ENCODE measurements around the gene EFNA2.

DNA sequence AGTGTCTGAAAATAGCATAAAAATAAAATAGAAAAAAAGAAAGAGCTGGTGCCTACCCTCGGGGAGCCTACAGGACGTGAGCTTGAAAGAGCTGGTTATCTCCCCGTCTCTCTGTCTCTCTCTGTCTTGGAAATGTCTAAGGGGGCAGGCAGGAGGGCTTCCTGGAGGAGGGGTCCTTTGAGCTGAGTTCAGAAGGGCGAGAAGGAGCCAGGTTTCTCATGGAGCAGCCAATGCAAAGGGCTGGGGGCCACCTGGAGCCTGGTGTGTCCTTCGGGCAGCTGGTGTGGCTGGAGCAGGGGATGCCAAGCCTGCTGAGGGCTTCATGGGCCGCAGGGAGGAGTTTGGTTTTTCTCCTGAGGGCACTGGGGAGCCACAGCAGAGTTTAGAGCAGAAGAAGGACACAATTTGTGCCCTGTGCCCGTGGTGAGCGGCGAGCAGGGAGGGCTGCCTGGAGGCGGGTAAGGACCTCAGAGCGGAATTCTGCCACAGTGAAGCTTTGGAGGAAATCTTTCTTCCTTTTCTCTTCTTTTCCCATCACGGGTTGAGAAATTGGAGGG is 38.7 kb downstream of the EFNA2 start:
- TF ChIP-seq, protein P1, sequence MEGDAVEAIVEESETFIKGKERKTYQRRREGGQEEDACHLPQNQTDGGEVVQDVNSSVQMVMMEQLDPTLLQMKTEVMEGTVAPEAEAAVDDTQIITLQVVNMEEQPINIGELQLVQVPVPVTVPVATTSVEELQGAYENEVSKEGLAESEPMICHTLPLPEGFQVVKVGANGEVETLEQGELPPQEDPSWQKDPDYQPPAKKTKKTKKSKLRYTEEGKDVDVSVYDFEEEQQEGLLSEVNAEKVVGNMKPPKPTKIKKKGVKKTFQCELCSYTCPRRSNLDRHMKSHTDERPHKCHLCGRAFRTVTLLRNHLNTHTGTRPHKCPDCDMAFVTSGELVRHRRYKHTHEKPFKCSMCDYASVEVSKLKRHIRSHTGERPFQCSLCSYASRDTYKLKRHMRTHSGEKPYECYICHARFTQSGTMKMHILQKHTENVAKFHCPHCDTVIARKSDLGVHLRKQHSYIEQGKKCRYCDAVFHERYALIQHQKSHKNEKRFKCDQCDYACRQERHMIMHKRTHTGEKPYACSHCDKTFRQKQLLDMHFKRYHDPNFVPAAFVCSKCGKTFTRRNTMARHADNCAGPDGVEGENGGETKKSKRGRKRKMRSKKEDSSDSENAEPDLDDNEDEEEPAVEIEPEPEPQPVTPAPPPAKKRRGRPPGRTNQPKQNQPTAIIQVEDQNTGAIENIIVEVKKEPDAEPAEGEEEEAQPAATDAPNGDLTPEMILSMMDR (IDR thresholded peaks at IDR 0.05; ENCODE audit: low read depth, low read length, poor library complexity, severe bottlenecking): no peak
- TF ChIP-seq EZH2phosphoT487 (IDR thresholded peaks at IDR 0.05; ENCODE audit: borderline replicate concordance, low read length): no peak

All from DOHH2 (cell line).